Measurements from ENCODE around the gene DPY19L3. TPM values are rescaled to one million over a fixed set of nuclear protein-coding genes. Genes with fewer than 3 reads are reported as not detected.

DPY19L3 gene
- total RNA-seq, 5 donors from 2014 or later (not counting 1 experiment from before 2014, with no cell fraction given), result 11.1 to 17.4 (median 15.5) TPM

DNA sequence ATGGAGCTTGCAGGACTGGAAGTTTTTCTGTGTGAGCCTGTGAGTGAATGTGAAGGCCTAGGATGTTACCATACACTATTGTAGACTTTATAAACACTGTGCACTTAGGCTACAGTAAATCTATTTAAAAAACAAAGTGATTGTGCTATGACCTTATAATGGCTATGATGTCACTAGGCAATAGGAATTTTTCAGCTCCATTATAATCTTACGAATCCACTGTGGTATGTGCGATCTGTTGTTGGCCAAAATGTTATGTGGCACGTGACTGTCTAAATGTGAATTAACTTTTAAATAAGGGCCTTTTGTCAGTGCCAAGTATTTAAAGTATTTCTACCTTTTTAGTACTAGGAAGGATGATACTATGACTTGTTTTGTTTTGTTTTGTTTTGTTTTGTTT lies 54.9 kb downstream of the DPY19L3 start:
- ChIA-PET CTCF (no interaction called here), POLR2A (no interaction called here)
- 100% methylated on average over 2 of the region's 3 CpGs for WGBS (ENCODE audit: insufficient coverage)
- ATAC-seq (replicated peaks in 1 of 4), result no peak
- no peak for DNase-seq
- H3K4me3 ChIP-seq (ENCODE audit: control insufficient read depth in 1 of 2, extremely low read depth in 1 of 2, low read length in 1 of 2), result no peak overlapping the region
- no peaks in the 10 kb centered on the region for H3K27me3 ChIP-seq (replicated peaks in 1 of 2; ENCODE audit: control insufficient read depth in 2 of 2, extremely low read depth in 1 of 2, insufficient read depth in 2 of 2, low read length in 1 of 2)
- no peak overlapping the region for H3K27ac ChIP-seq (ENCODE audit: low read length)
- no peaks in the 10 kb centered on the region for H3K4me1 ChIP-seq (ENCODE audit: control insufficient read depth in 1 of 2, extremely low read depth in 1 of 2, insufficient read depth in 2 of 2, low read length in 2 of 2)
- no peaks in the 10 kb centered on the region for H3K27me3 Mint-ChIP-seq
- no peaks in the 10 kb centered on the region for H3K9me3 Mint-ChIP-seq
- H3K4me3 Mint-ChIP-seq, result no peak overlapping the region
- peaks cover 8 to 13% (median 11%) of the 10 kb centered on the region in 3 donors for H3K4me1 Mint-ChIP-seq
- H3K36me3 Mint-ChIP-seq, result peaks cover 13% of the 10 kb centered on the region
- no peak overlapping the region for H3K27ac Mint-ChIP-seq
- H3K36me3 ChIP-seq (ENCODE audit: control insufficient read depth in 2 of 2, extremely low read depth in 1 of 2, insufficient read depth in 1 of 2, low read length in 1 of 2), result no peaks in the 10 kb centered on the region
- no peaks in the 10 kb centered on the region for H3K9me3 ChIP-seq

DNA sequence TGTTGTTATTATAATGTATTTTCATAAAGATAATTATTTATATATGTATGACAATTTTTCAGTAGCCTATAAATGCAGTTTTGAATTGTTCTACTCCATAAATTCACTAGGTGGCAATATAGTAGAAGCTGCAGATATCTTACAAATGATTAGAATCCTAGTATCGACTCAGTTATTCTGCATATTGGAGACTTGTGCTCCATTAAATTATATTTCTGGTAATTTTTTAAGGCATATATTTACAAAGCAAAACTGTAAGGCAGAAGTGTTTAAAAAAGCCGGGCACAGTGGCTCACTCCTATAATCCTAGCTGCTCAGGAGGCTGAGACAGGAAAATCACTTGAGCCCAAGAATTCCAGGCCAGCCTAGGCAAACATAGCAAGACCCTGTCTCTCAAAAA lies 58.7 kb downstream of the DPY19L3 start:
- Histone ChIP-seq H3K4me1 (ENCODE audit: control insufficient read depth in 1 of 2, extremely low read depth in 1 of 2, insufficient read depth in 2 of 2, low read length in 2 of 2) (no peaks in the 10 kb centered on the region), H3K36me3 (ENCODE audit: control insufficient read depth in 2 of 2, extremely low read depth in 1 of 2, insufficient read depth in 1 of 2, low read length in 1 of 2) (no peaks in the 10 kb centered on the region), H3K9me3 (no peaks in the 10 kb centered on the region), H3K27ac (ENCODE audit: low read length) (no peak overlapping the region), H3K27me3 (replicated peaks in 1 of 2; ENCODE audit: control insufficient read depth in 2 of 2, extremely low read depth in 1 of 2, insufficient read depth in 2 of 2, low read length in 1 of 2) (no peaks in the 10 kb centered on the region), H3K4me3 (ENCODE audit: control insufficient read depth in 1 of 2, extremely low read depth in 1 of 2, low read length in 1 of 2) (no peak overlapping the region)
- no peaks in the 10 kb centered on the region for H3K9me3 Mint-ChIP-seq
- H3K27me3 Mint-ChIP-seq, result no peaks in the 10 kb centered on the region
- ChIA-PET CTCF (interaction anchor here in 1 of 2 donors (0.6 to 1.8 kb wide), 5 partner anchors 9 to 106 kb away, joined by 3 to 7 read pairs (median 4); no protein-coding TSS in a partner anchor), POLR2A (no interaction called here)
- no peak overlapping the region for H3K4me3 Mint-ChIP-seq
- no peaks in the 10 kb centered on the region for H3K36me3 Mint-ChIP-seq
- peaks cover 0 to 1% (median 0%) of the 10 kb centered on the region in 3 donors for H3K4me1 Mint-ChIP-seq
- no peak for ATAC-seq (replicated peaks in 1 of 4)
- H3K27ac Mint-ChIP-seq, result no peak overlapping the region
- WGBS (ENCODE audit: insufficient coverage), result no CpG with 5 or more reads among the region's 2 CpGs
- DNase-seq, result peak in 1 of 35 experiments; percentile 17

DNA sequence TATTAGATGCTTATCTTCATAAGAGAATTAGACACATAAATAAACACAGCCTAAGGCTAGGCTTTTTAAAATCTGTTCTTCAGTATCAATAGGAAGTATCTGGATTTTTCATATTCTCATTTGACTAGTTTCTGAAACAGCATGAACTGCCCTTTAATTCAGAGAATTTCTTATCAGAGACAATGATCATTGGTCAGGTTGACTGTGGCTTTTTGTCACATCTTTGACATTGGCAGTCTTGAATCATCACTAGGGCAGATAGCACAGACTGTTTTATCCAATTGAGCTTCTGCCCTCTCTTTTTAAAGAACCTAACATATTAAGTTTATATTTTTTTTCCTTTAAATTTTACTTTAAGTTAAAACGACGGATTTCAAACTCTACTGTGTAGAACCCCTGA lies 59.6 kb downstream of the DPY19L3 start:
- Histone ChIP-seq H3K4me1 (ENCODE audit: control insufficient read depth in 1 of 2, extremely low read depth in 1 of 2, insufficient read depth in 2 of 2, low read length in 2 of 2) (no peaks in the 10 kb centered on the region), H3K27ac (ENCODE audit: low read length) (no peak overlapping the region), H3K27me3 (replicated peaks in 1 of 2; ENCODE audit: control insufficient read depth in 2 of 2, extremely low read depth in 1 of 2, insufficient read depth in 2 of 2, low read length in 1 of 2) (no peaks in the 10 kb centered on the region), H3K4me3 (ENCODE audit: control insufficient read depth in 1 of 2, extremely low read depth in 1 of 2, low read length in 1 of 2) (no peak overlapping the region), H3K36me3 (ENCODE audit: control insufficient read depth in 2 of 2, extremely low read depth in 1 of 2, insufficient read depth in 1 of 2, low read length in 1 of 2) (no peaks in the 10 kb centered on the region), H3K9me3 (no peaks in the 10 kb centered on the region)
- ATAC-seq (replicated peaks in 1 of 4) (no peak), DNase-seq (no peak)
- Mint-ChIP-seq H3K4me1 (no peaks in the 10 kb centered on the region), H3K27me3 (no peaks in the 10 kb centered on the region), H3K9me3 (no peaks in the 10 kb centered on the region), H3K4me3 (no peak overlapping the region), H3K36me3 (peaks cover 4% of the 10 kb centered on the region), H3K27ac (no peak overlapping the region)
- WGBS (ENCODE audit: insufficient coverage), result no CpG with 5 or more reads among the region's 2 CpGs
- ChIA-PET CTCF (interaction anchor here (0.6 to 1.8 kb wide), 4 partner anchors 8 to 115 kb away, joined by 3 to 7 read pairs (median 4); no protein-coding TSS in a partner anchor), POLR2A (no interaction called here)

- ATAC-seq (replicated peaks in 1 of 4), result no peak
- Mint-ChIP-seq H3K4me3 (no peak overlapping the region), H3K4me1 (no peaks in the 10 kb centered on the region), H3K27me3 (no peaks in the 10 kb centered on the region), H3K9me3 (no peaks in the 10 kb centered on the region), H3K36me3 (peaks cover 11% of the 10 kb centered on the region), H3K27ac (no peak overlapping the region)
- Histone ChIP-seq H3K27me3 (replicated peaks in 1 of 2; ENCODE audit: control insufficient read depth in 2 of 2, extremely low read depth in 1 of 2, insufficient read depth in 2 of 2, low read length in 1 of 2) (no peaks in the 10 kb centered on the region), H3K36me3 (ENCODE audit: control insufficient read depth in 2 of 2, extremely low read depth in 1 of 2, insufficient read depth in 1 of 2, low read length in 1 of 2) (no peaks in the 10 kb centered on the region), H3K4me3 (ENCODE audit: control insufficient read depth in 1 of 2, extremely low read depth in 1 of 2, low read length in 1 of 2) (no peak overlapping the region), H3K27ac (ENCODE audit: low read length) (no peak overlapping the region), H3K9me3 (no peaks in the 10 kb centered on the region), H3K4me1 (ENCODE audit: control insufficient read depth in 1 of 2, extremely low read depth in 1 of 2, insufficient read depth in 2 of 2, low read length in 2 of 2) (no peaks in the 10 kb centered on the region)
- ChIA-PET POLR2A (no interaction called here), CTCF (no interaction called here)
- WGBS (ENCODE audit: insufficient coverage), result 100% methylated on average over 1 of the region's 5 CpGs
- no peak for DNase-seq
Observed at GRCh38 chr19:32469795-32470194, 64.2 kb downstream of the DPY19L3 start.

- no peaks in the 10 kb centered on the region for H3K4me1 ChIP-seq (ENCODE audit: control insufficient read depth in 1 of 2, extremely low read depth in 1 of 2, insufficient read depth in 2 of 2, low read length in 2 of 2)
- H3K27me3 Mint-ChIP-seq, result no peaks in the 10 kb centered on the region
- H3K36me3 ChIP-seq (ENCODE audit: control insufficient read depth in 2 of 2, extremely low read depth in 1 of 2, insufficient read depth in 1 of 2, low read length in 1 of 2), result no peaks in the 10 kb centered on the region
- DNase-seq (no peak), ATAC-seq (replicated peaks in 1 of 4) (no peak)
- H3K4me3 ChIP-seq (ENCODE audit: control insufficient read depth in 1 of 2, extremely low read depth in 1 of 2, low read length in 1 of 2), result no peak overlapping the region
- ChIA-PET POLR2A (no interaction called here), CTCF (interaction anchor here in 1 of 2 donors (0.7 kb wide), 1 partner anchor 95 kb away, joined by 8 read pairs; no protein-coding TSS in a partner anchor)
- no peaks in the 10 kb centered on the region for H3K27me3 ChIP-seq (replicated peaks in 1 of 2; ENCODE audit: control insufficient read depth in 2 of 2, extremely low read depth in 1 of 2, insufficient read depth in 2 of 2, low read length in 1 of 2)
- H3K4me1 Mint-ChIP-seq, result no peaks in the 10 kb centered on the region
- H3K27ac ChIP-seq (ENCODE audit: low read length), result no peak overlapping the region
- H3K9me3 ChIP-seq, result no peaks in the 10 kb centered on the region
- no peak overlapping the region for H3K27ac Mint-ChIP-seq
- 92% methylated on average over 4 of the region's 7 CpGs for WGBS (ENCODE audit: insufficient coverage)
- H3K36me3 Mint-ChIP-seq, result peaks cover 11% of the 10 kb centered on the region
- no peak overlapping the region for H3K4me3 Mint-ChIP-seq
- no peaks in the 10 kb centered on the region for H3K9me3 Mint-ChIP-seq
Observed at GRCh38 chr19:32471095-32471494, 65.5 kb downstream of the DPY19L3 start.

- no peaks in the 10 kb centered on the region for H3K9me3 Mint-ChIP-seq
- no peaks in the 10 kb centered on the region for H3K4me1 Mint-ChIP-seq
- H3K4me3 ChIP-seq (ENCODE audit: control insufficient read depth in 1 of 2, extremely low read depth in 1 of 2, low read length in 1 of 2), result no peak overlapping the region
- POLR2A ChIA-PET, result no interaction called here
- H3K27ac ChIP-seq (ENCODE audit: low read length), result no peak overlapping the region
- CTCF ChIA-PET, result no interaction called here
- H3K27me3 Mint-ChIP-seq, result no peaks in the 10 kb centered on the region
- WGBS (ENCODE audit: insufficient coverage), result no CpG with 5 or more reads among the region's 7 CpGs
- ATAC-seq (replicated peaks in 1 of 4) (no peak), DNase-seq (peak in 1 of 35 experiments; percentile 2)
- no peak overlapping the region for H3K27ac Mint-ChIP-seq
- no peak overlapping the region for H3K4me3 Mint-ChIP-seq
- peaks cover 11% of the 10 kb centered on the region for H3K36me3 Mint-ChIP-seq
- H3K27me3 ChIP-seq (replicated peaks in 1 of 2; ENCODE audit: control insufficient read depth in 2 of 2, extremely low read depth in 1 of 2, insufficient read depth in 2 of 2, low read length in 1 of 2), result no peaks in the 10 kb centered on the region
- H3K4me1 ChIP-seq (ENCODE audit: control insufficient read depth in 1 of 2, extremely low read depth in 1 of 2, insufficient read depth in 2 of 2, low read length in 2 of 2), result no peaks in the 10 kb centered on the region
- H3K36me3 ChIP-seq (ENCODE audit: control insufficient read depth in 2 of 2, extremely low read depth in 1 of 2, insufficient read depth in 1 of 2, low read length in 1 of 2), result no peaks in the 10 kb centered on the region
- no peaks in the 10 kb centered on the region for H3K9me3 ChIP-seq
Observed at GRCh38 chr19:32471811-32472210, 66.2 kb downstream of the DPY19L3 start.
